ENCODE results near the gene KNL1.

KNL1 gene

GRCh38 chr15:40598126-40598525 is 4.1 kb downstream of the KNL1 start:
- peak; percentile 14 for DNase-seq (ENCODE audit: low read depth)
- H3K4me3 ChIP-seq (ENCODE audit: low read length) = no peak overlapping the region
- no peak for TF ChIP-seq CTCF (conservative IDR thresholded peaks at IDR 0.05; ENCODE audit: low read length)

- TF ChIP-seq CTCF (conservative IDR thresholded peaks at IDR 0.05; ENCODE audit: low read length) = no peak
- no peak for DNase-seq (ENCODE audit: low read depth)
- no peak overlapping the region for H3K4me3 ChIP-seq (ENCODE audit: low read length)
Observed at GRCh38 chr15:40598672-40599071, 4.6 kb downstream of the KNL1 start.

- DNase-seq (ENCODE audit: low read depth) = no peak
- TF ChIP-seq CTCF (conservative IDR thresholded peaks at IDR 0.05; ENCODE audit: low read length) = no peak
Observed at GRCh38 chr15:40600956-40601355, 6.9 kb downstream of the KNL1 start.

GRCh38 chr15:40603935-40604334 is 9.9 kb downstream of the KNL1 start:
- DNase-seq (ENCODE audit: low read depth) = no peak
- no peak overlapping the region for H3K4me3 ChIP-seq (ENCODE audit: low read length)
- TF ChIP-seq CTCF (conservative IDR thresholded peaks at IDR 0.05; ENCODE audit: low read length) = no peak

More at GRCh38 chr15:40600956-40601355, 6.9 kb downstream of the KNL1 start:
- no peak overlapping the region for H3K4me3 ChIP-seq (ENCODE audit: low read length)

GRCh38 chr15:40613080-40613479 is 19.0 kb downstream of the KNL1 start:
- DNase-seq (ENCODE audit: low read depth) = no peak
- TF ChIP-seq CTCF (conservative IDR thresholded peaks at IDR 0.05; ENCODE audit: low read length) = no peak
- H3K4me3 ChIP-seq (ENCODE audit: low read length) = no peak overlapping the region

GRCh38 chr15:40618023-40618422 is 24.0 kb downstream of the KNL1 start:
- no peak for TF ChIP-seq CTCF (conservative IDR thresholded peaks at IDR 0.05; ENCODE audit: low read length)
- DNase-seq (ENCODE audit: low read depth) = no peak

GRCh38 chr15:40618906-40619305 is 24.9 kb downstream of the KNL1 start:
- no peak overlapping the region for H3K4me3 ChIP-seq (ENCODE audit: low read length)
- DNase-seq (ENCODE audit: low read depth) = no peak
- no peak for TF ChIP-seq CTCF (conservative IDR thresholded peaks at IDR 0.05; ENCODE audit: low read length)

More at GRCh38 chr15:40618023-40618422, 24.0 kb downstream of the KNL1 start:
- H3K4me3 ChIP-seq (ENCODE audit: low read length) = no peak overlapping the region
